IMR-90 (cell line): ENCODE data around the gene PLCB4. TPM values are rescaled to one million over a fixed set of nuclear protein-coding genes. Genes with fewer than 3 reads are reported as not detected.

Experiments used
- ATAC-seq: fragments of 200-7000 bp; cut with Tn5 transposase; 2 replicates; pipeline ENCODE4 v1.9.1; 2020; ENCODE audit warnings: low read depth, mild to moderate bottlenecking, moderate library complexity
- BruUV-seq: library from RNA; stranded (reverse); fragments of 400-500 nt; replicated peaks from 2 replicates; lab custom pipeline; 2021; lab: Mats Ljungman, UMichigan
- CTCF ChIA-PET: fragments of 300-600 bp; formaldehyde crosslinking; extraction: SDS; loops from one replicate; lab custom pipeline; 2021; ENCODE audit warnings: antibody characterized with exemption; lab: Yijun Ruan, JAX
- POLR2A ChIA-PET: fragments of 300-600 bp; sonication (Branson Sonifier 250); formaldehyde crosslinking; loops from one replicate; lab custom pipeline; 2022; ENCODE audit warnings: antibody characterized with exemption; ENCODE audit not compliant: unreplicated experiment; lab: Charles Lee
- DNase-seq: peaks from one replicate; pipeline ENCODE4 v3.0.0; 2013
- H2AFZ ChIP-seq: replicated peaks from 2 replicates; pipeline ENCODE3; 2013; ENCODE audit warnings: low read length, mild to moderate bottlenecking; ENCODE audit not compliant: poor library complexity
- H2AK5ac ChIP-seq: 2 replicates; pipeline ENCODE4 v1.6.1; 2013; ENCODE audit warnings: low read depth, low read length, inconsistent platforms
- H2AK9ac ChIP-seq: replicated peaks from 2 replicates; pipeline ENCODE3; 2013; ENCODE audit warnings: mild to moderate bottlenecking, low read depth, low read length, moderate library complexity; ENCODE audit not compliant: poor library complexity
- H2BK120ac ChIP-seq: 2 replicates; pipeline ENCODE4 v1.6.1; 2013; ENCODE audit warnings: low read depth, low read length, inconsistent platforms
- H2BK15ac ChIP-seq: 3 replicates; pipeline ENCODE4 v1.6.1; 2013; ENCODE audit warnings: low read depth, low read length, inconsistent platforms
- H2BK20ac ChIP-seq: 2 replicates; pipeline ENCODE4 v1.6.1; 2013; ENCODE audit warnings: low read depth, mild to moderate bottlenecking, inconsistent platforms, low read length, moderate library complexity
- H2BK5ac ChIP-seq: 2 replicates; pipeline ENCODE4 v1.6.1; 2013; ENCODE audit warnings: mild to moderate bottlenecking, low read depth, low read length, inconsistent platforms; ENCODE audit not compliant: poor library complexity, severe bottlenecking
- H3K14ac ChIP-seq: replicated peaks from 2 replicates; pipeline ENCODE4 v1.6.1; 2013; ENCODE audit warnings: low read depth, low read length, inconsistent platforms
- H3K18ac ChIP-seq: 2 replicates; pipeline ENCODE4 v1.6.1; 2013; ENCODE audit warnings: low read depth, low read length, control low read depth
- H3K23ac ChIP-seq: 2 replicates; pipeline ENCODE4 v1.6.1; 2013; ENCODE audit warnings: low read depth, low read length, inconsistent platforms
- H3K27ac ChIP-seq: 2 replicates; pipeline ENCODE4 v1.5.1; 2013; ENCODE audit warnings: mild to moderate bottlenecking, control low read depth, low read length; ENCODE audit not compliant: insufficient read depth
- H3K27me3 ChIP-seq: 2 replicates; pipeline ENCODE4 v1.6.1; 2013; ENCODE audit warnings: low read length; ENCODE audit not compliant: control insufficient read depth, insufficient read depth
- H3K36me3 ChIP-seq: 2 replicates; pipeline ENCODE4 v1.6.1; 2013; ENCODE audit warnings: low read length, mixed read lengths; ENCODE audit not compliant: control insufficient read depth, insufficient read depth
- H3K4ac ChIP-seq: 2 replicates; pipeline ENCODE4 v1.6.1; 2013; ENCODE audit warnings: low read depth, low read length, inconsistent platforms
- H3K4me1 ChIP-seq: 2 replicates; pipeline ENCODE4 v1.6.1; 2013; ENCODE audit warnings: low read length, mixed read lengths; ENCODE audit not compliant: control insufficient read depth, insufficient read depth
- H3K4me2 ChIP-seq: 2 replicates; pipeline ENCODE4 v1.6.1; 2013; ENCODE audit warnings: low read depth, mild to moderate bottlenecking, control low read depth, low read length, moderate library complexity
- H3K4me3 ChIP-seq: 2 replicates; pipeline ENCODE4 v1.5.1; 2013; ENCODE audit warnings: low read depth, mild to moderate bottlenecking, control low read depth, low read length, moderate library complexity; ENCODE audit not compliant: insufficient read depth
- H3K56ac ChIP-seq: 2 replicates; pipeline ENCODE4 v1.6.1; 2013; ENCODE audit warnings: low read length, inconsistent platforms; ENCODE audit not compliant: insufficient read depth; ENCODE audit errors: extremely low read depth
- H3K79me1 ChIP-seq, 2 experiments: 2 replicates each; pipeline ENCODE4 v1.6.1; 2013; ENCODE audit warnings: low read length in 2 of 2, inconsistent platforms in 1 of 2, low read depth in 1 of 2
- H3K9ac ChIP-seq: 2 replicates; pipeline ENCODE4 v1.6.1; 2013; ENCODE audit warnings: low read depth, low read length, control low read depth
- H3K9me1 ChIP-seq: 2 replicates; pipeline ENCODE4 v1.6.1; 2013; ENCODE audit warnings: low read length, inconsistent platforms; ENCODE audit not compliant: insufficient read depth
- H3K9me3 ChIP-seq: 2 replicates; pipeline ENCODE4 v1.6.1; 2013; ENCODE audit warnings: low read length; ENCODE audit not compliant: control insufficient read depth, insufficient read depth
- H4K20me1 ChIP-seq: 2 replicates; pipeline ENCODE4 v1.6.1; 2013; ENCODE audit warnings: low read length, inconsistent platforms; ENCODE audit not compliant: insufficient read depth
- H4K5ac ChIP-seq: 2 replicates; pipeline ENCODE4 v1.6.1; 2013; ENCODE audit warnings: mild to moderate bottlenecking, low read depth, low read length, control low read depth
- H4K8ac ChIP-seq, 2 experiments: 2 replicates each; pipeline ENCODE4 v1.6.1; 2013; ENCODE audit warnings: low read depth in 2 of 2, low read length in 2 of 2, control low read depth in 1 of 2, inconsistent platforms in 1 of 2
- H4K91ac ChIP-seq: 2 replicates; pipeline ENCODE4 v1.6.1; 2013; ENCODE audit warnings: low read depth, low read length, inconsistent platforms; ENCODE audit not compliant: insufficient read depth
- BHLHE40 ChIP-seq: fragments of 150-350 bp; IDR thresholded peaks from 2 replicates; pipeline ENCODE4 v1.6.1; 2016; ENCODE audit warnings: mild to moderate bottlenecking, low read depth, low read length
- CEBPB ChIP-seq: IDR thresholded peaks from 2 replicates; pipeline ENCODE4 v1.6.1; 2012; ENCODE audit warnings: low read depth, low read length, improper control_type of control experiment
- MAFK ChIP-seq: IDR thresholded peaks from 2 replicates; pipeline ENCODE4 v1.6.1; 2012; ENCODE audit warnings: low read depth, low read length, improper control_type of control experiment
- SMC3 ChIP-seq: fragments of 150-350 bp; IDR thresholded peaks from 2 replicates; pipeline ENCODE4 v1.6.1; 2016; ENCODE audit warnings: low read depth, mild to moderate bottlenecking, antibody characterized with exemption, low read length, moderate library complexity
- USF2 ChIP-seq: fragments of 150-350 bp; IDR thresholded peaks from 2 replicates; pipeline ENCODE4 v1.6.1; 2017; ENCODE audit warnings: mild to moderate bottlenecking, antibody characterized with exemption, low read length, low read depth
- WGBS, 2 experiments: methylation state at CpG; one replicate each; pipeline versions ENCODE4 v1.1.5 to v1.1.7; 2013; ENCODE audit warnings: missing lambda C conversion rate in 2 of 2; ENCODE audit not compliant: insufficient read length in 1 of 2; ENCODE audit errors: extremely low coverage in 2 of 2; 5-methylcytosine and 5-hydroxymethylcytosine counted together
- dilution Hi-C: fragments of 300-500 bp; cut with HindIII; formaldehyde crosslinking; loops from one replicate; pipeline ENCODE4 v1.14.3; 2018; ENCODE audit warnings: low sequenced_read_pairs; ENCODE audit not compliant: unreplicated experiment
- in situ Hi-C: fragments of 300-500 bp; cut with MboI; formaldehyde crosslinking; loops from 3 replicates; pipeline ENCODE4 v1.14.3; 2019; ENCODE audit warnings: low sequenced_read_pairs, inconsistent platforms, mixed read lengths
- intact Hi-C: fragments of 100-400 bp; cut with micrococcal nuclease; formaldehyde crosslinking; loops from 2 replicates; pipeline ENCODE4 v1.10.0; 2022
- polyA plus RNA-seq, 3 experiments: library from polyadenylated mRNA; depleted of rRNA; stranded (reverse); fragments of >200 nt; gene quantifications; 2 replicates each; pipeline ENCODE4 v1.2.3, GENCODE V29; 2012; ENCODE audit warnings: low replicate concordance in 1 of 3
- total RNA-seq: library from RNA; depleted of rRNA; stranded (reverse); fragments of >200 nt; gene quantifications from 2 replicates; pipeline ENCODE4 v1.2.3, GENCODE V29; 2012

PLCB4 gene
- total and polyA plus RNA-seq, 2 of the 4 experiments (the other 2 are of a cell fraction) = 12.5 to 24.0 TPM

- Histone ChIP-seq H4K20me1 (peaks cover 9% of the 10 kb centered on the region; the same call in 1 of the 2 replicates), H3K27me3 (no peaks in the 10 kb centered on the region), H3K27ac (no peak overlapping the region), H2BK120ac (no peak overlapping the region), H3K79me1 (peaks cover 25 to 54% of the 10 kb centered on the region in 2 experiments), H2AK5ac (no peak overlapping the region), H3K4me2 (no peak overlapping the region), H2BK20ac (no peak overlapping the region), H3K4me3 (no peak overlapping the region), H3K9me1 (peaks cover 6% of the 10 kb centered on the region; the same call in 1 of the 2 replicates), H3K9me3 (no peaks in the 10 kb centered on the region), H4K8ac (no peak overlapping the region), H3K9ac (no peak overlapping the region), H3K36me3 (no peaks in the 10 kb centered on the region), H3K4ac (no peak overlapping the region), H3K56ac (no peak overlapping the region), H2AK9ac (no peak overlapping the region), H3K4me1 (no peaks in the 10 kb centered on the region; the same call in 1 of the 2 replicates), H3K23ac (no peak overlapping the region), H3K18ac (no peak overlapping the region), H2BK5ac (no peak overlapping the region), H4K5ac (no peak overlapping the region), H2AFZ (no peak overlapping the region), H3K14ac (no peak overlapping the region), H4K91ac (no peak overlapping the region), H2BK15ac (no peak overlapping the region)
- ChIA-PET POLR2A (no interaction called here), CTCF (interaction anchor here (0.6 kb wide), 1 partner anchor 330 kb away, joined by 3 read pairs; no protein-coding TSS in a partner anchor)
- TF ChIP-seq MAFK (no peak), CEBPB (no peak), SMC3 (no peak), USF2 (no peak), BHLHE40 (no peak)
- intact Hi-C loops = loop anchor here (10.0 kb wide), 1 partner anchor 375 kb away; no protein-coding TSS in a partner anchor
- in situ Hi-C loops = no loop called here
- WGBS, 2 experiments = no CpG with 5 or more reads among the region's 7 CpGs
- ATAC-seq (no peak), DNase-seq (no peak)
- dilution Hi-C loops = no loop called here
- no TSS peak for BruUV-seq
Observed at GRCh38 chr20:9169409-9169808, 100.5 kb downstream of the PLCB4 start.
